Measurements from ENCODE around the gene ZFP69B. TPM values are rescaled to one million over a fixed set of nuclear protein-coding genes. Genes with fewer than 3 reads are reported as not detected.

ZFP69B gene
- total RNA-seq, 2 experiments from 2014 or later = 3.5 to 4.1 TPM

GRCh38 chr1:40422630-40423263, 27.5 kb upstream of the ZFP69B start:
- CTCF ChIA-PET = interaction anchor here (1.6 kb wide), 1 partner anchor 18 kb away, joined by 4 read pairs; no protein-coding TSS in a partner anchor

DNA sequence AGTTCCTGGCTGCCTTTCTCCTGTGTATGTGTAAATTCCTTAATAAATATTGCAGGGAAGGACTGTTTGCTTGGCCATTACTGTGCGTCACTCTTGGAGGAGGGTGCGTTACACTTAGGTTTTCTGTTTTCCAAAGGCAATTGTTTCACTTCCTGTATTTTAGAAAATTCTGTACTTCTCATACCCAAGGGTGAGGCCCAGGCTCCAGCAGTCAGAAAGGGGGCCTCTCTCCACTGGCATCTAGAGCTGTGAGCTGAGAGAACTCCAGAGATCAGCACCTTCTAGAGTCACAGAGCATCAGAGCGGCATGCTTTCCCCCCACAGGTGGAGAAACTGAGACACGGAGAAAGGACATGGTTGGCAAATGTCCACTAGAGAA, 27.0 kb upstream of the ZFP69B start:
- Mint-ChIP-seq H3K4me1 (ENCODE audit: low read depth) (peaks cover 12% of the 10 kb centered on the region), H3K27ac (no peak overlapping the region), H3K9me3 (no peaks in the 10 kb centered on the region), H3K27me3 (no peaks in the 10 kb centered on the region), H3K4me3 (no peak overlapping the region), H3K36me3 (ENCODE audit: low read depth) (peaks cover 71% of the 10 kb centered on the region)
- POLR2A ChIA-PET = interaction anchor here (1.2 to 1.6 kb wide), 2 partner anchors 13 to 27 kb away, joined by 3 to 5 read pairs; partner anchors contain the start of gene ZFP69B
- CTCF ChIA-PET = interaction anchor here (0.7 kb wide), 1 partner anchor 19 kb away, joined by 3 read pairs; no protein-coding TSS in a partner anchor
- DNase-seq (no peak), ATAC-seq (no peak)
- TF ChIP-seq, protein P1, sequence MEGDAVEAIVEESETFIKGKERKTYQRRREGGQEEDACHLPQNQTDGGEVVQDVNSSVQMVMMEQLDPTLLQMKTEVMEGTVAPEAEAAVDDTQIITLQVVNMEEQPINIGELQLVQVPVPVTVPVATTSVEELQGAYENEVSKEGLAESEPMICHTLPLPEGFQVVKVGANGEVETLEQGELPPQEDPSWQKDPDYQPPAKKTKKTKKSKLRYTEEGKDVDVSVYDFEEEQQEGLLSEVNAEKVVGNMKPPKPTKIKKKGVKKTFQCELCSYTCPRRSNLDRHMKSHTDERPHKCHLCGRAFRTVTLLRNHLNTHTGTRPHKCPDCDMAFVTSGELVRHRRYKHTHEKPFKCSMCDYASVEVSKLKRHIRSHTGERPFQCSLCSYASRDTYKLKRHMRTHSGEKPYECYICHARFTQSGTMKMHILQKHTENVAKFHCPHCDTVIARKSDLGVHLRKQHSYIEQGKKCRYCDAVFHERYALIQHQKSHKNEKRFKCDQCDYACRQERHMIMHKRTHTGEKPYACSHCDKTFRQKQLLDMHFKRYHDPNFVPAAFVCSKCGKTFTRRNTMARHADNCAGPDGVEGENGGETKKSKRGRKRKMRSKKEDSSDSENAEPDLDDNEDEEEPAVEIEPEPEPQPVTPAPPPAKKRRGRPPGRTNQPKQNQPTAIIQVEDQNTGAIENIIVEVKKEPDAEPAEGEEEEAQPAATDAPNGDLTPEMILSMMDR (IDR thresholded peaks at IDR 0.05) = no peak
- intact Hi-C loops (cut with micrococcal nuclease) = no loop called here

More at GRCh38 chr1:40422630-40423263, 27.5 kb upstream of the ZFP69B start:
- peaks cover 75% of the 10 kb centered on the region for H3K36me3 Mint-ChIP-seq (ENCODE audit: low read depth)
- TF ChIP-seq, protein P1 (IDR thresholded peaks at IDR 0.05) = no peak
- intact Hi-C loops (cut with micrococcal nuclease) = no loop called here
- H3K4me3 Mint-ChIP-seq = no peak overlapping the region
- H3K9me3 Mint-ChIP-seq = no peaks in the 10 kb centered on the region
- no peak for ATAC-seq
- H3K4me1 Mint-ChIP-seq (ENCODE audit: low read depth) = peaks cover 12% of the 10 kb centered on the region
- peak overlapping the region; percentile 44 for H3K27ac Mint-ChIP-seq
- POLR2A ChIA-PET = interaction anchor here (1.2 to 1.6 kb wide), 2 partner anchors 13 to 28 kb away, joined by 3 to 5 read pairs; partner anchors contain the start of gene ZFP69B
- DNase-seq = no peak
- no peaks in the 10 kb centered on the region for H3K27me3 Mint-ChIP-seq

DNA sequence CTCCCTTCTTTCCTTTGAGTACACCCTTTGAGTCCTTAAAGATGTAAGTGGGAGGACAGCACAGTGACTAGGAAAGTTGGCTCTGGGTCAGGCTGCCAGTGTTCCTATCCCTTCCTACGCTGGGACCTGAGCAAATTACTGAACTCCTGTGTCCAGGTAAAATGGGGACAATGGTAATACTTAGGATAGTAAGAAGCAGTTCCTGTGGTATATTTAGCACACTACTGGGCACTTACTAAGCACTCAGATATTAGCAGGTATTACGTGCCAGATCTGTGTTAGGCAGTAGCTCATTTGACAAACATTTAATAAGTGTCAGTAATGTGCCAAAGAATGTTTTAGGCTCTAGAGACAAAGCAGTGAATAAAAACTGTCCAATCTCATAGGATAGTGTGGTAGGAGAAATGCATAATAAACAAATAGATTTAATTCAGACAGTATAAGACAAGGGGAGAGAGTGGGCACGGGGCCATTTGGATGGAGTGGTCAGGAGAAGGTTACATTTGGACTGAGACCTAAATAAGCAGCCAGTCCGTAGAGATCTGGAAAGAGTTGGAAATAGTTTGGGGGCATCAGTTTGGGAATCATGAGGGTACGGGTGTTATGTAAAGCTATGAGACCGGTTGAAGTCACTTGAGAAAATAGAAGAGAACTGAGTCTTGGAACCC, 26.2 kb upstream of the ZFP69B start:
- no peaks in the 10 kb centered on the region for H3K9me3 Mint-ChIP-seq
- H3K27me3 Mint-ChIP-seq = no peaks in the 10 kb centered on the region
- intact Hi-C loops (cut with micrococcal nuclease) = no loop called here
- TF ChIP-seq, protein P1 (IDR thresholded peaks at IDR 0.05) = no peak
- H3K36me3 Mint-ChIP-seq (ENCODE audit: low read depth) = peaks cover 64% of the 10 kb centered on the region
- H3K27ac Mint-ChIP-seq = peak overlapping the region; percentile 31
- POLR2A ChIA-PET = interaction anchor here (0.9 to 1.6 kb wide), 4 partner anchors 15 to 262 kb away, joined by 3 to 5 read pairs (median 4); partner anchors contain the start of gene ZFP69B
- no peak overlapping the region for H3K4me3 Mint-ChIP-seq
- CTCF ChIA-PET = interaction anchor here (1.0 to 5.4 kb wide), 4 partner anchors 10 to 280 kb away, joined by 3 to 29 read pairs (median 6); no protein-coding TSS in a partner anchor
- peaks cover 12% of the 10 kb centered on the region for H3K4me1 Mint-ChIP-seq (ENCODE audit: low read depth)
- no peak for DNase-seq
- no peak for ATAC-seq

- Mint-ChIP-seq H3K27me3 (no peaks in the 10 kb centered on the region), H3K4me3 (no peak overlapping the region), H3K9me3 (no peaks in the 10 kb centered on the region), H3K36me3 (ENCODE audit: low read depth) (peaks cover 55% of the 10 kb centered on the region), H3K4me1 (ENCODE audit: low read depth) (peaks cover 12% of the 10 kb centered on the region), H3K27ac (no peak overlapping the region)
- TF ChIP-seq, protein P1 (IDR thresholded peaks at IDR 0.05) = no peak
- CTCF ChIA-PET = interaction anchor here (0.9 to 5.4 kb wide), 5 partner anchors 9 to 107 kb away, joined by 3 to 29 read pairs (median 6); no protein-coding TSS in a partner anchor
- POLR2A ChIA-PET = interaction anchor here (0.9 to 1.1 kb wide), 2 partner anchors 9 to 109 kb away, joined by 3 to 4 read pairs; no protein-coding TSS in a partner anchor
- intact Hi-C loops (cut with micrococcal nuclease) = no loop called here
- DNase-seq = no peak
- ATAC-seq = no peak
Measured at GRCh38 chr1:40425198-40425597, 25.1 kb upstream of the ZFP69B start.

Measured in activated CD8-positive, alpha-beta T cell treated with anti-CD3 and anti-CD28 coated beads for 36 hours (primary cell).